AG09309 (cell line): ENCODE data around the gene NXN.
"Not testable (repeated sequence)": the region's sequence is repeated elsewhere in the genome, so short reads cannot be mapped to it uniquely, and the experiment has no call there.

Source experiments
- DNase-seq: peaks from one replicate; pipeline ENCODE4 v3.0.0-alpha.2; 2010; ENCODE audit warnings: low read depth
- H3K4me3 ChIP-seq: 2 replicates; pipeline ENCODE4 v1.5.1; 2011; ENCODE audit warnings: mild to moderate bottlenecking, low read depth, low read length, moderate library complexity; ENCODE audit not compliant: control insufficient read depth
- CTCF ChIP-seq: IDR thresholded peaks from 2 replicates; pipeline ENCODE4 v1.5.1; 2011; ENCODE audit warnings: mild to moderate bottlenecking, low read depth, low read length, inconsistent platforms; ENCODE audit not compliant: insufficient read depth, control insufficient read depth; ENCODE audit errors: missing control alignments

NXN gene

GRCh38 chr17:830950-831349 lies 148.6 kb downstream of the NXN start:
- no peak overlapping the region for H3K4me3 ChIP-seq
- DNase-seq = no peak
- TF ChIP-seq CTCF = no peak

GRCh38 chr17:830381-830780 lies 149.2 kb downstream of the NXN start:
- TF ChIP-seq CTCF = no peak
- no peak for DNase-seq
- H3K4me3 ChIP-seq = no peak overlapping the region

- DNase-seq, H3K4me3 ChIP-seq: not testable (repeated sequence)
These were observed 150.0 kb downstream of the NXN start for GRCh38 chr17:829614-830013.

- DNase-seq = peak; percentile 45
- TF ChIP-seq CTCF = no peak
- no peak overlapping the region for H3K4me3 ChIP-seq
These were observed 150.8 kb downstream of the NXN start for GRCh38 chr17:828761-829160.

- DNase-seq = no peak
- no peak overlapping the region for H3K4me3 ChIP-seq
- TF ChIP-seq CTCF = no peak
These were observed 152.8 kb downstream of the NXN start for GRCh38 chr17:826778-827177.

GRCh38 chr17:825216-825615 lies 154.4 kb downstream of the NXN start:
- H3K4me3 ChIP-seq = no peak overlapping the region
- no peak for TF ChIP-seq CTCF
- no peak for DNase-seq

- no peak for TF ChIP-seq CTCF
- no peak overlapping the region for H3K4me3 ChIP-seq
- DNase-seq = no peak
These were observed 155.2 kb downstream of the NXN start for GRCh38 chr17:824378-824777.
